HG03469 (cell line): ENCODE results near the gene CDKN2AIPNL.
"Not testable (repeated sequence)": the region's sequence is repeated elsewhere in the genome, so short reads cannot be mapped to it uniquely, and the experiment has no call there.

Source experiments
- ATAC-seq: cut with Tn5 transposase; IDR thresholded peaks from one replicate; pipeline ENCODE4 v1.9.1; 2021; ENCODE audit warnings: mild to moderate bottlenecking, moderate library complexity, moderate number of reproducible peaks; ENCODE audit not compliant: unreplicated experiment

The CDKN2AIPNL gene

DNA sequence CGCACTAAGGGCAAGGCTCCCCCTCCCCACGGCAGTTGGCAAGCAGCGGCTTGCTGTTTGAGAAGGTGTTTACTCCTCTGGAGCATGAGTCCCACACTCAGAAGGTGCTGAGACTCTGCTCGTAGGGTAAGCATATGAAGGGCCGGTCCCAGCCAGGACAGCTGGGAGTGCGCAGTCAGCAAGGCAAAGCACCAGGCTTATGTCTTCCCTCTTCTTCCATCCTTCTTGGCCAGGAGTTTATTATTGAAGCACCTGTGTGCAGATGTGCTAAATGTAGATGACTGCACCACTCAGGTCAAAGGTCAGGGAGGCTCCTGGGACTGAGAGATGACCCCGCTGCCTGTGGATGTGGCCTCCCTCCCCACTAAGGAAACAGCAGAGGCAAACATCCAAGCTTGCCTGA lies 27.0 kb upstream of the CDKN2AIPNL start:
- no peak for ATAC-seq

DNA sequence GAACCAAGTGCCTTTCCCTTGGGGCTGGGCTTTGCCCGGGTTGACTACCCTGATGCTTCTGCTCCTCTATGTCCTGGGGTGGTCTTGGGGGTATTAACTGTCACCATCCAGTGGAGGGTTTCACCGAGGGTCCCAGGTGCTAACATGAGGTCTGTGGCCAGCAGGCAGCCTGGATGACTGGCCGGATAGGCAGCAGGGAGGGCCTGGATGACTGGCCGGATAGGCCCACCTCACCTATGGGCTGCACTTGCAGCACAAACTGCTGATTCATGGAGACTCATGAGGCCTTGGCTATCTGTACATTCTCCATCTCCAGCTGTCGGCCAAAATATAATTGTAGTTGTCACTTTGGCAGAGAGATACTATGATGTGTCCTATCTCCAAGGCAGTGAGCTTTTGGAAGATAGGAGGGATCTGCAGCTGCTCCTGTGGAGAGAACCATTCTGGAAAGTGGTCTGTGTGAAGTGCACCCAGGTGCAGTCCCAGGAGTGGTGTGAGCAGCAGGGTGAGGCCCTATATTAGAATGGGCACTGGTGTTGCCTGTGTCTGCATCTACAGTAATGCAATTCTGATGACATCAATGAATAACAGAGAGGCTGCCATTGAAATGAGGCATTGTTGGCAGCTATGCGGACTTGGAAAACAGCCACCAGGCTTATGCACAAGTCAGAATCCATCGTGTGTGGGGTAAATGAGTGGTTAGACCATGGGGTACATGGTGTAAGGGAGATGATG lies 26.3 kb upstream of the CDKN2AIPNL start:
- ATAC-seq, result no peak

GRCh38 chr5:134437340-134437846 lies 25.7 kb upstream of the CDKN2AIPNL start:
- no peak for ATAC-seq

DNA sequence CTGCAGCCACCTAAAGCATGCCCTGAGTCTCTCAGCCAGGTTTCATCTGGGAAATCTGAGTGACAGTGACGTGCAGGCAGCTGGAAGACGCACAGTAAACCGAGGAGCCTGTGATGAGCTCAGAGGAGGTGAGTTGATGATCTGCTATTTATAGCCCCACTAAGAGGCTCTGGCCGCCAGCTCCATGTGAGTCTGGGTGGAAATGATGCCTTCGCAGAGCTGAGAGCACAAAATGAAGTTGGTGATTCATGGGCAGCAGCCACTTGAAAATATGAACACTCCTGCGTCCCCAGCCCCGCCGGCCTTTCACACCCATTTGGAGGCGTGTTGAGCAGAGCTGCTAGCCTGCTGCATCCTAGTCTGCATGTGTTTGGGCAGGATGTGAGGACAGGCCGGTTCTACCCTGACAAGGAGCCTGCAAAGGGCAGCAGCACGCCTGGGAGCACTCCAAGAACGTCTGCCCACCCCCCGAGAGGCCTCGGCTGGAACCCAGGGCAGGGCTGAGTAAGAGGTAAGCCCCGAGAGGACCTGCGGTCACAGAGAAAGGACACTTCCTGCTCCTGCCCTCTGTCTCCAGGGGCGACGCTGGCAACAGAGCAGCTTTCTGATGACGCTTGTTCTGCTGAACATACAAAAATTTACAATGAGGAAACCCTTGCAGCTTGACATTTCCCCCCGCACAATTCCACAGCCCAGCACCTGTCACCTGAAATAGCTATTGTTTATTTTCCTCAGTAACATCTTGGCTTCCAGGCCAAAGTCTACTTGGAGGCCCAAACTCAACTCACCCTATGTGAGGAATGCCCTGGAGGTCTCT lies 25.1 kb upstream of the CDKN2AIPNL start:
- peak; percentile 53 for ATAC-seq

- ATAC-seq, result no peak
Observed at GRCh38 chr5:134435560-134435959, 23.9 kb upstream of the CDKN2AIPNL start.

DNA sequence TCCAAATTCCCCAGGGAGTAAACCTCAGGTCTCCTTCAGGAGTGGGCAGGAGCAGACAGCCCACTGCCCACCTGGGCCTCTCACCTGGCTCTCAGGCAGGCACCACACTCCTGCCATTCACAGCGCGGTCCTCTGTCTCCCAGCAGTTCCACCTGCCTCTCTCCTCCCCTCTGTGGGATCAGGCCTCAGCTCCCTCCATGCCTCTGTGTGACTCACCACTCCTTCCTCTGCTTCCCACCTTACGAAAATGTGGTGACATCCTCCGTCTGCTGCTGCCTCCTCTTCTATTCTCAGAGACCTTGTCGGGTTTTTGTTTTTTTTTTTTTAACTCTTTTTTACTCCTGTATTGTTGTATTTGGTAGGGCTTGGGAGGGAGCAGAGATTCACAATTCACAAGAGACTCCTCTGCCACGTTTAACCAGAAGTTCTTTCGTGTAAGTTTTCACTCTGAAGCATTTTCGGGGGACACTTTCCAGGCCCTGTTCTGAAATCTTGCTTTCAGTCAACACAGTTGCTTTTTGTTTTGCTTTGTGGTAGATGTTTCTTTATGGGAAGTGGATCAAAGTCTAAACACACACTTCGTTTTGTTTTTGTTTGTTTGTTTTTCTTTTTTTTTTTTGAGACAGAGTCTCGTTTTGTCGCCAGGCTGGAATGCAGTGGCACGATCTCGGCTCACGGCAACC lies 21.1 kb upstream of the CDKN2AIPNL start:
- ATAC-seq, result no peak

GRCh38 chr5:134432174-134432573 lies 20.5 kb upstream of the CDKN2AIPNL start:
- ATAC-seq, result no peak

DNA sequence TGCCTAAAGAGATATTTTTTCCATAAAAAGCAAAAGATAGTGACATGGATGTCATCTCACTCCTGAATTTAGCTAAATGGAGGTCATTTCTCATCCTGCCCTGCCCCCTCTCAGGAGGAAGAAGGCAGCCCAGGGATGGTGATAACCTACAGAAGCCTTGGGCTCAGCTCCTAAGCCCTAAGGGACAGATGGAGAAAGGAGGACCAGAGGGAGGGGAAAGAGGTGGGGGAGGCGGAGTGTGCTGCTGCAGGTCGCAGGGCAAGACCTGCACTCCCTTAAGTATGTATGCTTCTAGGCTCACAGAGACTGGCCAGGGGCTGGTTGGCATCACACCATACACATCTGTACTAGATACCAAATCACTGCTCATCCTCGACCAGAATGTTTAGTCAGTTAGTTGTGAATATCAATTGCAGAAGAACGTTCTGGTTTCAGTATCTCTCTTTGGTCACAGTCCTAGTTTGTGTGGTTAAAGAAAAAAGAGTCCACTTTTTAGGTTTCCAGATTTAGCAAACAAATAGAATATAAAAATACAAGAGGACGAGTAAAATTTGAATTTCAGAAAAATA lies 18.4 kb upstream of the CDKN2AIPNL start:
- ATAC-seq, result no peak

DNA sequence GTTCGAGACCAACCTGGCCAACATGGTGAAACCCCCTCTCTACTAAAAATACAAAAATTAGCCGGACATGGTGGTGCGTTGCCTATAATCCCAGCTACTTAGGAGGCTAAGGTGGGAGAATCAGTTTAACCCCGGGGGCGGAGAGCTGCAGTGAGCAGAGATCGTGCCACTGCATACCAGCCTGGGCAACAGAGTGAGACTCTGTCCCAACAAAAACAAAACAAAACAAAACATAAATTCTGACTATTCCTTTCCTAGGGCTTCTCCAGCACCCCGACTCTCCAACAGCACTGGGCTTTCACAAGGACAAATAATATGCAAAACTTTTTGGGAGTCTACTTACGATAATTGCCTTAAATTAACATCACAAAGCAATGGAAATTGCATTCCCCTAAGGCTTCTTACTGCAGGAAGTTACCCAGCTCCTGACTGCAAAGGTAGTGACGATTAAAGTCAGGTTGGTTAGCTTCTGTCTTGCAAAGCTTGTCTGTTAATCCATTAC lies 15.9 kb upstream of the CDKN2AIPNL start:
- no peak for ATAC-seq

DNA sequence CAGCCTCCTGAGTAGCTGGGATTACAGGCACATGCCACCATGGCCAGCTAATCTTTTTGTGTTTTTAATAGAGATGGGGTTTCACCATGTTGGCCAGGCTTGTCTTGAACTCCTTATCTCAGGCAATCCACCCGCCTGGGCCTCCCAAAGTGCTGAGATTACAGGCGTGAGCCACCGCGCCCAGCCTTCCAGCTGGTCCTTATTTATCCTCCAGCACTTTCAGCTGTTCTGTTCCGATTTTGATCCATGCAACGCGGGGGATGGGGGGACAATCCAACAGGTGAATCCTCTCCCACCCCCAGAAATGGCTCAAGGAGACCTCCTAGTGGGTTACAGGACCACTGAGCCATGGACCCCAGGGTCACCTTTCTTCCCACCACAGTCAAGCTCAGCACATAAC lies 14.7 kb upstream of the CDKN2AIPNL start:
- ATAC-seq, result no peak

DNA sequence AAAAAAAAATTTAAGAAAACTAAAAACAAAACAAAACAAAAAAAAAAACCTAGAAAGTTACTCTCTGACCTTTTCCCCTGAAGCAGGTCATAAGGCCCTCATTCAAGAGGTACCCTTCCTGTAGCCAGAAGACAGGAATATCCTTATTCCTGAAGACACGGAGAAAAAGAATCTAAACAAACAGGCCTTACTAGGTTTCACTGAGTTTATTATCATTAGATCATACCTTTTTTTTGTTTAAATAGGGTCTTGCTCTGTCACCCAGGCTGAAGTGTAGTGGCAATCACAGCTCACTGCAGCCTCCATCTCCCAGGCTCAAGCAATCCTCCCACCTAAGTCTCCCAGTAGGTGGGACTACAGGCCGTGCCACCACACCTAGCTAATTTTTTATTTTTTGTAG lies 11.7 kb upstream of the CDKN2AIPNL start:
- ATAC-seq, result no peak

- no peak for ATAC-seq
Observed at GRCh38 chr5:134422791-134423365, 11.2 kb upstream of the CDKN2AIPNL start.

- ATAC-seq, result not testable (repeated sequence)
Observed at GRCh38 chr5:134421038-134421437, 9.4 kb upstream of the CDKN2AIPNL start.

DNA sequence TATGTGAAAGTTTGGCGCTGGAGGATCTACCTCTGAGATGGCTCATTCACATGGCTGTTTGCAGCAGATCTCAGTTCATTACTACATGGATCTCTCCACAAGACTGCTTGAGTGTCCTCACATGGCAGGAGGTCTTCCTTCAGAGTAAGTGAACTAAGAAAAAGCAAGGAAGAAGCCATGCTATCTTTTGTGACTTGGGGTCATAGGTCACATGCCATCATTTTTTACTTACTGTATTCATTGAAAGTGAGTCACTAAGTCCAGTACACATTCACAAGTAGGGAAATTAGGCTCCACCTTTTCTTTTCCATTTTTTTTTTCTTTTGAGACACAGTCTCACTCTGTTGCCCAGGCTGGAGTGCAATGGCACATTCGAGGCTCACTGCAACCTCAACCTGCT lies 8.7 kb upstream of the CDKN2AIPNL start:
- no peak for ATAC-seq

GRCh38 chr5:134418958-134419357 lies 7.3 kb upstream of the CDKN2AIPNL start:
- no peak for ATAC-seq

GRCh38 chr5:134417707-134418106 lies 6.0 kb upstream of the CDKN2AIPNL start:
- no peak for ATAC-seq

- ATAC-seq, result no peak
Observed at GRCh38 chr5:134413046-134413445, 1.4 kb upstream of the CDKN2AIPNL start.

GRCh38 chr5:134411228-134411545 lies 494 bp downstream of the CDKN2AIPNL start:
- ATAC-seq, result no peak

DNA sequence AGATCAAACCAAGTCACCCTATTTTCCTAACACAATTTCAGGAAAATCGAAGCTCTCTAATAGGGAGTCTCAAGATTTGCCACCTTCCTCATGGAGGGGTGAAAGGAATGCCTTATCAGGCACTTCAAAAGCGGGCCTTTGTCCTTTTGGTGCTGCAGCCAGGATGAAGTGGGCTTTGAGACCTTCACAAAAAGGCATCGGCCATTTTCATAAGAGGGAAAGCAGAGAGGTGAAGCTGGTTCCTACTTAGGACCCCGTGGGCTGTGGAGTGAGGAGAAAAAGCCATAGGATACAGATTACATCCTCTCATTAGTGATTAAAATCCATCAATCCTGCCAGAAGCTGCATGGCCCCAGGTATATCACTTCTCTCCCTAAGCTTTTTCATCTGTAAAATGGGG lies 859 bp downstream of the CDKN2AIPNL start:
- ATAC-seq, result no peak

GRCh38 chr5:134409321-134409720 lies 2.4 kb downstream of the CDKN2AIPNL start:
- ATAC-seq, result no peak

DNA sequence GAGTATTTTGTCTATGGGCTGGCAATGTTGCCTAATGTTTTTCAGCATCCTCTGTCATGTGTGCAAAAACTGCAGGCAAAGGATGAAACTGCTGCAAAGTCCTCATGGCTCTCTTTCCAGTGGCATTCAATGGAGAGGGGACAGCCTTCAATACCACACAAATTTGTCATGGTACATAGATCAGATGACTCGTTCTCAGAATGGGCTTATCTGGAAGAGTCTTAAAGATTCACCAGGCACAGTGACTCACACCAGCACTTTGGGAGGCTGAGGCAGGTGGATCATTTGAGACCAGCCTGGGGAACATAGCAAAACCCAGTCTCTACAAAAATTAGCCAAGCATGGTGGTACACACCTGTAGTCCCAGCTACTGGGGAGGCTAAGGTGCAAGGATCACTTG lies 5.3 kb downstream of the CDKN2AIPNL start:
- no peak for ATAC-seq
